ENCODE measurements around the gene CREG2.

- TF ChIP-seq, protein P1, sequence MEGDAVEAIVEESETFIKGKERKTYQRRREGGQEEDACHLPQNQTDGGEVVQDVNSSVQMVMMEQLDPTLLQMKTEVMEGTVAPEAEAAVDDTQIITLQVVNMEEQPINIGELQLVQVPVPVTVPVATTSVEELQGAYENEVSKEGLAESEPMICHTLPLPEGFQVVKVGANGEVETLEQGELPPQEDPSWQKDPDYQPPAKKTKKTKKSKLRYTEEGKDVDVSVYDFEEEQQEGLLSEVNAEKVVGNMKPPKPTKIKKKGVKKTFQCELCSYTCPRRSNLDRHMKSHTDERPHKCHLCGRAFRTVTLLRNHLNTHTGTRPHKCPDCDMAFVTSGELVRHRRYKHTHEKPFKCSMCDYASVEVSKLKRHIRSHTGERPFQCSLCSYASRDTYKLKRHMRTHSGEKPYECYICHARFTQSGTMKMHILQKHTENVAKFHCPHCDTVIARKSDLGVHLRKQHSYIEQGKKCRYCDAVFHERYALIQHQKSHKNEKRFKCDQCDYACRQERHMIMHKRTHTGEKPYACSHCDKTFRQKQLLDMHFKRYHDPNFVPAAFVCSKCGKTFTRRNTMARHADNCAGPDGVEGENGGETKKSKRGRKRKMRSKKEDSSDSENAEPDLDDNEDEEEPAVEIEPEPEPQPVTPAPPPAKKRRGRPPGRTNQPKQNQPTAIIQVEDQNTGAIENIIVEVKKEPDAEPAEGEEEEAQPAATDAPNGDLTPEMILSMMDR (IDR thresholded peaks at IDR 0.05): no peak
- no peak for TF ChIP-seq POLR2A (IDR thresholded peaks at IDR 0.05)
These were observed 14.6 kb upstream of the CREG2 start for GRCh38 chr2:101401906-101402305.

Data from sigmoid colon (tissue), 3 donors.